HG02970 (cell line): ENCODE results near the gene IPO9.
"Not testable (repeated sequence)": the region's sequence is repeated elsewhere in the genome, so short reads cannot be mapped to it uniquely, and the experiment has no call there.

Experiments
- ATAC-seq: cut with Tn5 transposase; IDR thresholded peaks from one replicate; pipeline ENCODE4 v1.9.1; 2021; ENCODE audit warnings: mild to moderate bottlenecking, moderate library complexity, moderate number of reproducible peaks; ENCODE audit not compliant: unreplicated experiment, low FRiP score

The IPO9 gene

GRCh38 chr1:201845331-201846083 is 16.6 kb downstream of the IPO9 start:
- ATAC-seq = no peak

DNA sequence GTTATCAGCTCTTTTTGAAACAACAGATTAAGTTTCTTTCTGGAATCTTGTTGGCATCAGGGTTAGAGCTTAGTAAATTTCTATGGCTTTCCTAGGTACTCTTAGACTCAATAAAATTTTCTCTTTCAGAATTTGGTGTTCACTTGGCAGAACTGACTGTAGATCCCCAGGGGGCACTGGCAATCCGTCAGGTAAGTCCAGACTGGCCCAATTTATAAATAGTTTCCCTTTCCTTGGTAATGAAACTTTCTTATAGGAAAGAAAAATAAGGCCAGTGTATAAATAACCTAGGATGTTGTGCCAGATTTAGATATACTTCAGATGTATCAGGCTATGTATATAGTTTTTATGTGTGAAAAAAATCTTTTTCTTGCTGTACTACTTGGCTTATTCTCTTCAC is 18.2 kb downstream of the IPO9 start:
- ATAC-seq = no peak

DNA sequence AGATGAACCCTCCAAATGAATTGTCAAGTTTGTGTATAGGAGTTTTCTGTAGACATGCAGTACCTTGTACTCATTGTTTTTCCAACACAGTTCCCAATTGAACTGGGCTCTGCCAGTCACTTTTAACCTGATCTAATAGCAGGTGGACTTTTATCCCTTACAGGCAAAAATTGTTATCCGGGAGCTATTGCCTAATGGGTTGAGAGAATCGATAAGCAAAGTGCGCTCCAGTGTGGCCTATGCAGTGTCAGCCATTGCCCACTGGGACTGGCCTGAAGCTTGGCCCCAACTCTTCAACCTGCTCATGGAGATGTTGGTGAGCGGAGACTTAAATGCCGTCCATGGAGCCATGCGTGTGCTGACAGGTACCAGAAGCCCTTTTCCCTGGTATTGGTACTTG is 19.3 kb downstream of the IPO9 start:
- ATAC-seq = no peak

DNA sequence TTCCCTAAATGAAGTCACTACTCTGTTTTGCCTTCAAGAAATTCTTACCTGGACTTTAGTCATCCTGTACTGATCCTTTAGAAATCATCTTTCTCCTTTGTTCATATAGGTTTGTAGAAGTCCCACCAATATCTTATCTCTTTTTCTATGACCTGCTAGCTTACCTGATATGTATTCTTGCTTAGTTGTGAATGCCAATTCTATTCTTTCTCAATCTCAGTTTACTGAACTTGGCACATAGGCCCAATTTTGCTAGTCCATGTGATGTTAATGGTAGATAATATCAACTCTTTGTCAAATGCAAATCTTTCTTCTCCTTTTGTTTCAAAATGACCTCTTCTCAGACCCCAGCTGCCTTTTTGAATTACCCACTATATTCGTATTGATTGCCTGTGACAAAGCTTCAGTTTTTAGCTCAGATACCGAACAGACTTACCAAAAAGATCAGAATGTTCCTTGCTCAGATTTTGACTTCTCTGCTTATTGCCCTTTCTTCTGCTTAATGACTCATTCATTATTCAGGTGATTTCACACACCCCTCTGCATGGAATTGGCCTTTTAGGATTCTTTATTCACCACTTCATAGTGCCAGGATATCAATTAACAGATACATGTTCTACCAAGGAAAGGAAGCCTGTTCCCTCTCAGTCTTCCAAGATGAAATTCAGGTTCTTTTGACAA is 20.6 kb downstream of the IPO9 start:
- no peak for ATAC-seq

DNA sequence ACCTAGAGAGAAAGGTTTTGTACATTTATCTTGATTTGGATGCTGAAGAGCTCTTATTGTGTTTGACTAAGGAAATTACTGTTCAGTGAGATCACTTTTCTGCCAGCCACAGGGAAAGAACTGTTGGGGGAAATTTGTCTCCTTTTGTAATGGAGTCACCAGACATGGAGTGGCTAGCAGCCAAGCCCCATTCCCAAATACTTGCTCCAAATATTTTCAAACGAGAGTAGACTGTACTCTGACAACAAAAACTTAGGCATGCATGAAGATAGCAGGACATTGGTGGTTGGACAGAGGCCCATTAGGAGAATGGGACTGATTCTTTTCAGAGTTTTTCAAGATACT is 21.1 kb downstream of the IPO9 start:
- ATAC-seq = no peak

DNA sequence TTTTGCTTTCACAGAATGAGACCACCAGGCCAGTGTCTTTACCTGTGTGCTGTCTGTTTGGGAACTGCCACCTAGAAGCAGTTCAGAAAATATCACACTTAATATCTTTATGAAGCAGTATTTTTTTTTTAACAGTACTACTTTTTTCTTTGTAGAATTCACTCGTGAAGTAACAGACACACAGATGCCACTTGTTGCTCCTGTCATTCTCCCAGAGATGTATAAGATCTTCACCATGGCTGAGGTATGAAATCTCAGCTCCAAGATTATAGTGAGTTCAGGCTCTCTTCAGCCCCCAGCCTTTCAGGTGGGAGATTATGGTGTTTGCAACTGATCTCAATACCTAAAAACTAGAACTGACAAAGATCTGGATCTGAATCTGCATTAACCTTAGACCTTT is 23.0 kb downstream of the IPO9 start:
- no peak for ATAC-seq

- not testable (repeated sequence) for ATAC-seq
These were observed 27.8 kb downstream of the IPO9 start for GRCh38 chr1:201856722-201857121.

DNA sequence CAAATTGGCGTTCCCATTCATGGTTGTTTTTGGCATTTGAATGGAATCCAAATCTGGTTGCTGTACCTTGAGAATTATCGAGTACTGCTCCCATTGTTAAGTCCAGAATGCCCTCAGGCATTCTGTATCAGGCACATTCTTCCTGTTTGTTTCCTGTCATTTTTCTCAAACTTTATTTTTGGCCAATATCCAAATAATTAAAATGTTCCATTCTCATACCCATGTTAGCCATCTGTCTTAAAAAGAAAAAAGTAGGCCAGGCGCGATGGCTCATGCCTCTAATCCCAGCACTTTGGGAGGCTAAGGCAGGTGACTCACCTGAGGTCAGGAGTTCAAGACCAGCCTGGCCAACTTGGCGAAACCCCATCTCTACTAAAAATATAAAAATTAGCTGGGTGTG is 30.5 kb downstream of the IPO9 start:
- ATAC-seq = no peak

- no peak for ATAC-seq
These were observed 32.5 kb downstream of the IPO9 start for GRCh38 chr1:201861448-201861847.

DNA sequence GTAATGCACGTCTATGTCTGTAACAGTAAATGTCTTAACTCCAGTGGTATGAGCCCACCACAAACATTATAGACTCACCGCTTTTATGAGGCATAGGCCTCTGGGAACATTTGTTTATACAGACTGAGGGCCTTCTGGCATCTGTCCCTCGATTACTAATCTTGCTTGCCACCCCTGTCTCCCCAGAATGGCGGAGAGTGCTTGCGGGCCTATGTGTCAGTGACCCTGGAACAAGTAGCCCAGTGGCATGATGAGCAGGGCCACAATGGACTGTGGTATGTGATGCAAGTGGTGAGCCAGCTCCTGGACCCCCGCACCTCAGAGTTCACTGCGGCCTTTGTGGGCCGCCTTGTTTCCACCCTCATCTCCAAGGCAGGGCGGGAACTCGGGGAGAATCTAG is 41.4 kb downstream of the IPO9 start:
- ATAC-seq = no peak

GRCh38 chr1:201874672-201875071 is 45.7 kb downstream of the IPO9 start:
- no peak for ATAC-seq

DNA sequence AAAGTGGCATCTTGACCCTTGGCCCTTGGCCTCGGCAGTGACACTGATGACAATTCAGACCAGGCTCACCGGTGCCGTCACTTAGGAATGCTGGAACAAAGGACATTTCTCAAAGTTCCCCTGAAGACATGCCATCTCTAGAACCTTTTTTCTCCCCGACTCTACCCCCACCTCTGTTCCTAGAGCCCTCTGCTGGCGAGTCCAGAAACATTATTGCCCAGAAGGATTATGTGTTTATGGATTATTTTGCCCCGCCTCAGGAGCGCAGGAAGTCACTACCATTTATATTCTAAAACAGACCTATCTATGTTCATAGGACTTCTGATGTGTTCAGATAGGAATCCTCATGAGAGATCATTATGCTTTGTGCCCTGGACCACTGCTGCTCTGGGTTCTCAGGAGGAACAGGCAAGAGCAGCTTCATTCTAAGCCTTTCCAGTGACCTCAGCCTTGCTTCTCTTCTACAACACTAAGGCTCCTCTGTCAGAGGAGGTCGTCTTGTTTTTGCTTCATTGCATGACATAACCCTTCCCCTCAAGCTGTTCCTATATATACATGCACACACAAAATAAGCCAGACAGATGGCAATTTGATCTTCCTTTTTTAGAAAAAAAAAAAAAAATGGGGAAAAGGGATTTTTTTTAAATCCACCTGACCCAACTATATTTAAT is 47.3 kb downstream of the IPO9 start:
- no peak for ATAC-seq

GRCh38 chr1:201877877-201878401 is 49.0 kb downstream of the IPO9 start:
- no peak for ATAC-seq

- ATAC-seq = no peak
These were observed 52.1 kb downstream of the IPO9 start for GRCh38 chr1:201880928-201881571.

DNA sequence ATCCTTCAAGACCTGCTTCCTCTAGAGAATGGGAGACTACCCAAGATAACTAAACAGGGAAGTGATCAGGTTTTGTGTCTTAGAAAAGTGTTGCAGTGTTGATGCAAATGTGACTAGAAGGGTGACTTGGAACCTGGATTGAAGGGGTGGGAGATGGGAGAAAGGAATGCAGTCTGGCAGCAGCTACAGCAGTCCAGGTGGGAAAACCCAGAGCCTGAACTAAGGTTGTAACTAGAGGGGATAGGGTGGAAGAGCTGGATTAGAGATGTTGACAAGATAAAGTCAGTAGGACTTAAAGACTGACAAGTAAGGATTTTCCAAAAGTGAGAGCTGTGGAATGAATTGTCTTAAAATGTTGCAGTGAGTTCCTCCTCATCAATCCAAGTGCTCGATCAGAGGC is 52.7 kb downstream of the IPO9 start:
- no peak for ATAC-seq

DNA sequence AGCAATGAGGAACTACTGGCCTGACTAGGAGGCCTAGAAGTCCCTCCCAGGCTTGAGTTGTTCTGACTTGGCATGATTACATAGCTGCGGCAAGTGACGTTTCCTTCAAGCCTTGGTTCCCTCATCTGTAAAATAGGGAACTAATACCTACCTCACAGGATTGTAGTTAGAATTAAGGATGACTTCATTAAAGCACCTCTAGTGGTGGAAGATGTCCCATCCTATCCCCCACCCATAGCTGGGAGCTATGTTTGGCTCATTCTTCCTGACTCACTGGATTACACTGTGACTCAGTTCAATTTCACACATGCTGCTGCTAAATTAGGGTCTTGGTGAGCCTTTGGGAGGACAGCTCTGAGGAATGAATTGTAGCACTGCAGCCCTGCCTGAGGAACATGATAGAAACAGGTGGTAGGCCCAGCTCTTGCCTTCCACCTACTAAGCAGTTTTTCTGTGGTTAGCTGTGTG is 53.7 kb downstream of the IPO9 start:
- ATAC-seq = no peak

GRCh38 chr1:201883266-201883665 is 54.3 kb downstream of the IPO9 start:
- ATAC-seq = no peak

GRCh38 chr1:201883786-201884185 is 54.8 kb downstream of the IPO9 start:
- ATAC-seq = no peak

DNA sequence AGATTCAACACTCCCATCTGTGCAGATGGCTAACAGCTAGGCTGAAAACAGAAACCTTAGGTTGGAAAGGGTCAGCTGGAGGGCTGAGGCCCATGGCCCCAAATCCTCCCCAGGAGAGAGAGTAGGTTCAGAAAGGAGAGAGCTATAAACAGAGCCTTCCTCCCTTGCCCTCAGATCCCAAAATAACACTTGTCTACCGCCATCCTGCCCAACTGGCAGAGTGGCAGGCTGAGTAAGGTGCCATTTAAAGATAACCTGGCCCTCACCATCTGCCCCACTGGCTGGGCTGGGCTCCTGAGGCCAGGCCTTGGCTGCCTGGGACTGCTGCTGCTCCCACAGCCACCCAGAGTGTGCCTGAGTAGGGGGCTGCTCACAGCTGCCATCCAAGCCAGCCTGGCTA is 55.5 kb downstream of the IPO9 start:
- ATAC-seq = no peak

- ATAC-seq = no peak
These were observed 56.6 kb downstream of the IPO9 start for GRCh38 chr1:201885531-201886075.
